Peyer's patch (tissue), 4 donors: ENCODE results near the gene COG2.
"Not testable (repeated sequence)": the region's sequence is repeated elsewhere in the genome, so short reads cannot be mapped to it uniquely, and the experiment has no call there.

ENCODE experiments used
- CTCF ChIP-seq, 6 experiments: fragments of 450-650 bp in 4 of 6; fragments of 200-600 bp in 2 of 6; sonication (generic) in 1 of 6; IDR thresholded peaks; one replicate each; pipeline ENCODE4 v1.5.1; 2017 to 2019; ENCODE audit warnings: antibody characterized with exemption in 6 of 6, mild to moderate bottlenecking in 3 of 6, moderate library complexity in 1 of 6
- POLR2A ChIP-seq, 2 donors: fragments of 450-650 bp; IDR thresholded peaks; one replicate each; pipeline ENCODE4 v1.5.1; 2017; ENCODE audit warnings: antibody characterized with exemption in 2 of 2, mild to moderate bottlenecking in 2 of 2, moderate library complexity in 2 of 2

GRCh38 chr1:230698964-230699363, 56.7 kb downstream of the COG2 start:
- not testable (repeated sequence) for TF ChIP-seq CTCF, POLR2A (IDR thresholded peaks at IDR 0.05)
